Nasal cavity respiratory epithelium epithelial cell of viscerocranial mucosa (primary cell): ENCODE data around the gene CHTF18. TPM values are rescaled to one million over a fixed set of nuclear protein-coding genes. Genes with fewer than 3 reads are reported as not detected.

Experiments used
- total RNA-seq: library from RNA; depleted of rRNA; stranded (reverse); fragments of >200 nt; gene quantifications from 2 replicates; pipeline ENCODE4 v1.2.3, GENCODE V29; 2014

Gene CHTF18
- total RNA-seq, result 2.2 and 3.1 TPM in 2 replicates

DNA sequence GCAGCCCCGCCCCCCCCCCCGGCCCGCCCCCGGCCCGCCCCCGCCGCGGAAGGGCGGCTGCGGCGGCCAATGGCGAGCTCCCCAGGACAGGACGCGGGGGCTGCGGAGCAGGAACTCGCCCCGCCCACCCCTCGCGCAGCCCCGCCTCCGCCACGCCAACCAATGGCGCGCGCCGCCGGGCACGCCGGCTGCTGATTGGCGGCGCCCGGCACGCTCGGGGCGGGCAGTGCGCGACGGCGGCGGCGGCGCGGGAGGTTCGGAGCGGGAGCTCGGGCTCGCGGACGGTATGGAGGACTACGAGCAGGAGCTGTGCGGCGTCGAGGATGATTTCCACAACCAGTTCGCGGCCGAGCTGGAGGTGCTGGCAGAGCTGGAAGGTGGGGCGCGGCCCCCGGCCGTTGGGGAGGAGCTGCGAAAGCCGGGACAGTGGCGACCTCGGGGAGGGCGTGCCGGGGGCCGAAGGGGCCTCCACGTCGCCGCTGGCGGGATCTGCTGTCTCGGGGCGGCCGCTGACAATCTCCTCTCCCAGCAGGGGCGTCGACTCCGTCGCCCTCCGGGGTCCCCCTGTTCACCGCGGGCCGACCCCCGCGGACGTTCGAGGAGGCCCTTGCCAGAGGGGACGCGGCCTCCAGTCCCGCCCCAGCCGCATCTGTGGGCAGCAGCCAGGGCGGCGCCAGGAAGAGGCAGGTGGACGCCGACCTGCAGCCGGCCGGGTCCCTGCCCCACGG is at the start of gene CHTF18:
CHTF18 (plus strand) TSS at position 222 of the 728 bp plus-strand sequence; CDS start at position 287, 65 bp downstream.

DNA sequence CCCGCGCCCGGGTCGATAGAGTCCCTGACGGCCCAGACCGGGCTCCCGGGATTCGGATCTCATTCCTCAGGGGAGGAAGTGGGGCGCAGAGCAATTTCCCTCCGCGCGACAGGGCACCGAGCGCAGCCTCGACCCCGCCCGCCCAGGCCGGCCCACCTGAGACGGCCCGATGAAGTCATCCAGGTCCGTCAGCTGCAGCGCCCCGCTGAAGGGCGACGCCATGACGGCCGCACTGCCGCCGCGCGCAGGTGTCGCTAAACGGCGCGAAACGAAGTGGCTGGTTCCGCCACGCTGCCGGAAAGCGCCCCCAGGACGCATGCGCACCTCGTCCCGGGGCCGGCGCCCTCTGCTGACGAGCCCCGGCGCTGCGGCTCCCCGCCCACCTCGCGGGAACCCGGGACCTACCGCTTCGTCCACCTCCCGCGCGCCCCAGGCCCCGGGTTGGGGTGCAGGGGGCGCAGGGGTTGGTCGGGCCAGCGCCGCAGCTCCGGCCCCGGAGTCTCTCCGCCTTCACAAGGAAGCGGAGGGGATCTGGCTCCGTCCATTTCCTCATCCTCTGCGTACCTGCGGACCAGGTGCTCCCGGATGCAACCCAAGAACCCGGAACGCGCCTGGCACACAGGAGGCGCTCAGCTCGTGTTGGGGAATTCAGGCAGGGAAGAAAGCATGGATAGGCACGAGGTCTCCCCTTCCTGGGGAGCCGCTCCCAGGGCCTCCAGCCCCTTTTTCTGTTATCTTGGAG is 47.5 kb upstream of the CHTF18 start, which contains the start of gene CIAO3:
CIAO3 (minus strand) TSS at position 234 of the 742 bp plus-strand sequence; CDS start at position 222, 12 bp downstream.

DNA sequence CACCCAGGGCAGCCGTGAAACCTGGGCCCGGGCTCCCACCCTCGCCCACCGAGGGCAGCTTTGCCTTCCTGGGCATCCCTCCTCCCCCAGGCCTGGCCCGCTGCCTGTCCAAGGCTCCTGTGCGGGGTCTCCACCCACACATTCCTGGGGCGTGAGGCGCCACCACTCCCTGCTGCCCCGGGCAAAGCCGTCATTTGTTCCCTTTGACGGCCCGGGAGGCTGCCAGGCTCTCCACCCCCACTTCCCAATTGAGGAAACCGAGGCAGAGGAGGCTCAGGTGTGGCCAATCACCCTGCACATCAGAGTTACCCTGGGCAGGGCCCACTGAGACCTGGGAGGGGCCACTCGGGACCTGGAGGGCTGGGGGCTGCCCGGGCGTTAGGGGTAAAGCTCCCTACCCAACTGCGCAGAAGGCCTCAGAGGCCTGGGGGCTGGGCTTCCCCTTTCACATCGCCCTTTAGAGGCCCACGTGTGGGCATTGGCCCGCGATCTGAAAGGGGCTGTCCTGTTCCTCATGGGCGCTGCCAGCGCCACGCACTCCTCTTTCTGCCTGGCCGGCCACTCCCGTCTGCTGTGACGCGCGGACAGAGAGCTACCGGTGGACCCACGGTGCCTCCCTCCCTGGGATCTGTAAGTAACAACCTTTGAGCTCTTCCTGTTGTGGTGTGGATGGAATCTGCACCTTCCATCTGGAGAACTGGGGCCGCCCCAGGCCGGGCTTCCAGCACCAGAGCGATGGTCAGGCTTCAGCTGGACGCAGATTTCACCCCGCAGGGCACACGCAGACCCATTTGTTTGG is 27.7 kb upstream of the CHTF18 start, which contains the start of gene MSLN:
MSLN (plus strand) TSS at position 190 of the 799 bp plus-strand sequence. CDS start 1,947 bp downstream, outside the sequence.

DNA sequence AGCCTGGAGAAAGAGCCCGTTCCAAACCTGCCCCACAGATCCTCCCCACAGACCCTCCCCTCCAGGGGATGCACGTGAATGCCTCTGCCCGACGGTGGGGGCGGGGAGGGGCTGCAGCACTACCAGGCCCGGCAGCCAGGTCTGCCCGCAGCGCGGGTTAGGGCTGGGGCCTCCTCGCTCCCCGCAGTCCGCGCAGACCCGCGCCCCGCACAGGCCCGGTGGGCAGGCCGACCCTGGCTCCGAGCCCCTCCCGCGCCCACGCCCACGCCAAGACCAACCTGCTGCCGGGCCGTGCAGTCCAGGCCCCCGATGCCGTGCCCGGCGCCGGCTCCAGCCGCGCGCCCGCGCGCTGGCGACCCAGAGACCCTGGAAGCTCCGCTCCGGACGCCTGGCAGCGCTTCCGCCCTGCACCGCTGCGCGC is 432 bp upstream of the CHTF18 start, which contains the start of gene RPUSD1:
RPUSD1 (minus strand) TSS at position 404 of the 421 bp plus-strand sequence. CDS start 644 bp downstream, outside the sequence.

DNA sequence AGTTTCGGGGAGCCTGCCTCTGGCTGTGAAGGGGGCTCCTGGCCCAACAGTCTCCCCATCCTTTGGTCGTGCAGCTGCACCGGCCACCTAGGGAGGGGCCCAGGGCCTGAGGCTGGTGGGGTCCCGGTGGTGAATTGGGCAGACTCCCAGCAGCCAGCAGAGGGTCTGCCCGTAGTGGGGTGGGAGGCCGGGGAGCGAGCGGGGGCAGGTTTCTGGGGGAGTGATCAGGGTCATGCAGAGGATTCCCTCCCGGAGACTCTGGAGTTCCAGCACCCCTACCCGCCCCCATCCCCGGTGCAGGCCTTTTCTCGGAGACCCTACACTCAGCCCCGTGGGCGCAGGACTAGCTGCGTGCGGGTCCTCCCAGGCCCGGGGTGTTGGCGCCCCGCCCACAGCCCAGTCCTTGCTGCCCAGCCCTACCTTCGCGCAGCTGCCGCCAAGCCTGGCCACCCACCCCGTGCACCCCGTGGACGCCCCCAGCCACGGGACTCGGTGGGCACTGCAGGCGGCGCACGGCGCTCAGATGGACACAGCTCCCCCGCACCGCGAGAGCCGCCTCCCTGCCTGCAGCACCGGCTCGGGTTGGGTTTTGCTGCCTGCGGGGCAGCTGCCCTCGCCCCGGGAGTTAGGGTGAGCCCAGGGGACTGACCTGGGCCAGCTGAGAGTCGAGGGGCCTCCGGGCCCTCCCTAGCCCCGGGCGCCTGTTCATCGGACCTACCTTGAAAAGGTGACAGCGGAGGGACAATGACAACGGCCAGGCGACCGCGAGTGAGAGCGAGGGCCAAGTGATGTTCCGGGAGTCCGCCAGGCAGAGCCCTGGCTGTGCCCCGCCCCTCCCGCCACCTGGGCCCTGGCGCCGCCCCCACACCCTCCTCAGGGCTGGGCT is 11.8 kb downstream of the CHTF18 start, which contains the start of gene GNG13:
GNG13 (minus strand) TSS at position 787 of the 886 bp plus-strand sequence. CDS start 1,657 bp downstream, outside the sequence.

Other genes starting within 250 kb of the CHTF18 start
- under 0.01 TPM in 1 of 2 replicates, not detected in the other for gene PRR35, start 228.2 kb upstream of the CHTF18 start, total RNA-seq
- 0.14 and 0.68 TPM in 2 replicates for gene NHLRC4, start 221.6 kb upstream of the CHTF18 start, total RNA-seq
- gene PIGQ, start 218.7 kb upstream of the CHTF18 start, total RNA-seq, result 13.7 and 34.0 TPM in 2 replicates
- gene RAB40C, start 198.6 kb upstream of the CHTF18 start, total RNA-seq, result 14.4 and 18.3 TPM in 2 replicates
- under 0.01 and 0.71 TPM in 2 replicates for gene WFIKKN1, start 157.6 kb upstream of the CHTF18 start, total RNA-seq
- 57.2 and 62.5 TPM in 2 replicates for gene METTL26, start 152.3 kb upstream of the CHTF18 start, total RNA-seq
- gene MCRIP2, start 146.8 kb upstream of the CHTF18 start, total RNA-seq, result 19.8 and 27.0 TPM in 2 replicates
- 4.1 and 13.5 TPM in 2 replicates for gene WDR90, start 139.3 kb upstream of the CHTF18 start, total RNA-seq
- gene RHOT2, start 120.5 kb upstream of the CHTF18 start, total RNA-seq, result 47.8 and 49.3 TPM in 2 replicates
- gene RHBDL1, start 112.9 kb upstream of the CHTF18 start, total RNA-seq, result 4.7 and 6.2 TPM in 2 replicates
- 119 and 126 TPM in 2 replicates for gene STUB1, start 108.2 kb upstream of the CHTF18 start, total RNA-seq
- 16.1 and 17.8 TPM in 2 replicates for gene JMJD8, start 104.3 kb upstream of the CHTF18 start, total RNA-seq
- gene WDR24, start 98.2 kb upstream of the CHTF18 start, total RNA-seq, result 5.5 and 8.9 TPM in 2 replicates
- 1.4 and 1.7 TPM in 2 replicates for gene FBXL16, start 82.8 kb upstream of the CHTF18 start, total RNA-seq
- 81.3 and 81.4 TPM in 2 replicates for gene METRN, start 73.5 kb upstream of the CHTF18 start, total RNA-seq
- gene ANTKMT, start 67.5 kb upstream of the CHTF18 start, total RNA-seq, result 10.0 and 20.5 TPM in 2 replicates
- gene CCDC78, start 62.2 kb upstream of the CHTF18 start, total RNA-seq, result 1.0 and 1.6 TPM in 2 replicates
- gene HAGHL, start 61.5 kb upstream of the CHTF18 start, total RNA-seq, result 18.4 and 24.3 TPM in 2 replicates
- gene CIAO3, start 47.6 kb upstream of the CHTF18 start, total RNA-seq, result 35.3 and 44.8 TPM in 2 replicates
- gene MSLN, start 27.9 kb upstream of the CHTF18 start, total RNA-seq, result 13.0 and 40.5 TPM in 2 replicates
- gene RPUSD1, start 239 bp upstream of the CHTF18 start, total RNA-seq, result 24.4 and 24.6 TPM in 2 replicates
- gene GNG13, start 12.1 kb downstream of the CHTF18 start, total RNA-seq, result not detected in 2 replicates
- 1.7 and 4.1 TPM in 2 replicates for gene LMF1, start 182.4 kb downstream of the CHTF18 start, total RNA-seq
- gene SOX8, start 193.2 kb downstream of the CHTF18 start, total RNA-seq, result under 0.01 TPM in 1 of 2 replicates, not detected in the other